LHCN-M2 (cell line): ENCODE data around the gene HNRNPU. TPM values are rescaled to one million over a fixed set of nuclear protein-coding genes. Genes with fewer than 3 reads are reported as not detected.

ENCODE experiments used
- DNase-seq: peaks from one replicate; pipeline ENCODE4 v3.0.0-alpha.2; 2012; ENCODE audit warnings: low read depth
- total RNA-seq: library from RNA; depleted of rRNA; stranded (reverse); fragments of >200 nt; gene quantifications from 2 replicates; pipeline ENCODE4 v1.2.3, GENCODE V29; 2014; rRNA removed

Gene HNRNPU
- total RNA-seq, 1 experiment from 2014 or later, result 407 TPM

DNA sequence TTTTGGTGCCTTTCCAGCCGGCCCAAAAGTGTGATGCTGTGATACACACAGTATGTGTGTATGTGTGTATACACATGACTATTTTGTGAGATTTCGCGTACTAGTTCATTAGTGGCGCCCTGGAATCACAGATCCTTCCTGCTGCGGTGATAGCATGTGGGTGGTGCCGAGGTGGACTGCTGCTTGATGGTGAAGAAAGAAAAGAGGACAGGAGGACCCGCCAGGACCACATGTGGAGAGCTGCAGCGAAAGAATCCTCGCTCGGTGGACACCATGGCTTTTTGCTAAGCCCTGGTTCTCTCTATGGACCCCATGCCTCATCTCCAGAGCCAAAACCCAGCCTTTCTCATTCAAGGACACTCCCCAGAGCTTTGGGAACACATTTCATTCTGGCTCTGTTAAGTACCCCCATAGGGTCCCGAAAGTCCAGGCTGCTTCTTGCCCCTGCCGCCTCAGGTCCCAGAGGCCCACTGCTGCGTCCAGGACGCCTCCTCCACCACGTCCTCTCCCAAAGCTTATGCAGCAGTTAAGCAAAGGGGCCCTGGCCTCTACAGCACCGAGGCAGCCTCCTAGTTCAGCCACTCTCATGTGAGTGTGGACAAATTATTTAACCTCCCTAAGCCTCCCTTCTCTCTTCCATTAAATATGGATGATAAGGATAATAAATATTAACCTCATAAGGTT, 61.6 kb downstream of the HNRNPU start:
- DNase-seq, result no peak

DNA sequence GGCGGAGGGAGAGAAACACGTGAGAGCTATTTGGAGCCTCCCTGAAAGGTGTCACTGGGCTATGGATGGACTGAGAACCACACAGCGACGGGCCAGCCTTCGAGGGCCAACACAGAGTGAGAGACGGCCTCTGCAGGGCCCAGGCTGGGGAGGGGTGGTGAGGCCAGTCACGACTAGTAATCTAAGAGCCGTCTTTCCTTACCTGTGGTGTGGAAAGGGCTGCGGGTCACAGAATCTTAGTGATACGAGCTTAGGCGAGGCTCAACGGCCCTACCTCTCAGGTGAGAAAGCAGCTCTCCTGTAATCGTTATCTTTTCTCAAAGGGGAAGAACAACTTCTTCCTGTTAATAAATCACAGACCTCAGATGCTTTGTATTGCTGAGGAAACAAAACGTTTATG, 62.3 kb downstream of the HNRNPU start:
- no peak for DNase-seq

DNA sequence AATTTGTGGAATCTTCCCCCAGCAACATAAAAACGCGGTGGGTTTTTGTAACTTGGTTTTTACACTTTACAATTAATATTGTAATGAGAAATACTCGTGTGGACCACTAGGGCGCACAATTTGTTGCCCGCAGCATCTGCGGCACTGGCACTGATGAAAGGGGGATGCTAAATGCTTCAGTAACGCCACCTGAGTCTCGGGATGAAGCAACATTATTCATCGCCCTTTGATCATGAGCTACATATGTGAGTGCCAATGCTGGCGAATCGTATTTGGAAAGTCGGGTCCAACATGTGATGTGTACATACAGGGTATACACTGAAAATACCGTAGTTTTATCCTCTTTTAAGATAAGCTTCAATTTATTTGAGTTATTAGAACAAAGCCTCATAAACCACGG, 63.1 kb downstream of the HNRNPU start:
- no peak for DNase-seq

DNA sequence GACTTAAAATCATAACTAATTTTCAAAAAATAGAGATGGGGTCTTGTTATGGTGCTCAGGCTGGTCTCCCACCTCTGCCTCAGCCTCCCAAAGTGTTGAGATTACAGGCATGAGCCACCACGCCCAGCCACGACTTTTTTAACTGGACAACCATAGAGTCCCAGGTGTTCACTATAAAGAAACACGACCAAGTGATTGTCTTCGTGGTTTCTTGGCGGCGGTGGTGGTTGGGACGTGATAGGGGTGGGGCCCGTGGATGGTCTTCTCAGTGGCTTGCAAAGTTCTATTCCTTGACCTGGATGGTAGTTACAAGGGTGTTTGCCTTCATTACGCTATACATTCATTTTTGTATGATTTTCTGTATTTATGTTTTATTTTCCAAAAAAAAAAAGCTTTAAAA, 63.5 kb downstream of the HNRNPU start:
- DNase-seq, result no peak

Other genes starting within 250 kb of the HNRNPU start
- 61.0 and 61.4 TPM in 2 replicates for gene DESI2, start 211.4 kb downstream of the HNRNPU start, total RNA-seq
- gene COX20, start 28.9 kb downstream of the HNRNPU start, total RNA-seq, result 54.7 and 56.8 TPM in 2 replicates